SK-N-SH (cell line): ENCODE data around the gene SNAI3.

ENCODE experiments used
- CHD2 ChIP-seq: fragments of 150-350 bp; IDR thresholded peaks from 2 replicates; pipeline ENCODE4 v1.6.1; 2018; ENCODE audit warnings: low read length; ENCODE audit not compliant: partially characterized antibody
- EP300 ChIP-seq, 2 experiments: IDR thresholded peaks; 2 replicates each; pipeline versions ENCODE4 v1.4.0 to v1.6.1; 2012; ENCODE audit warnings: borderline replicate concordance in 1 of 2, low read depth in 1 of 2, low read length in 1 of 2
- EZH2phosphoT487 ChIP-seq: fragments of 200-600 bp; sonication (generic); IDR thresholded peaks from 2 replicates; pipeline ENCODE4 v1.6.1; 2017; ENCODE audit warnings: low read depth, mixed run types, mild to moderate bottlenecking, antibody characterized with exemption, moderate library complexity, borderline replicate concordance
- FOXM1 ChIP-seq: IDR thresholded peaks from 2 replicates; pipeline ENCODE4 v1.4.0; 2012; ENCODE audit warnings: low read depth, mild to moderate bottlenecking
- MXI1 ChIP-seq: IDR thresholded peaks from 2 replicates; pipeline ENCODE4 v1.6.1; 2012; ENCODE audit warnings: mild to moderate bottlenecking, low read depth, low read length, improper control_type of control experiment
- RAD21 ChIP-seq: IDR thresholded peaks from 2 replicates; pipeline ENCODE4 v1.6.1; 2012; ENCODE audit warnings: mild to moderate bottlenecking, low read length
- RCOR1 ChIP-seq: fragments of 150-350 bp; IDR thresholded peaks from 2 replicates; pipeline ENCODE4 v1.6.1; 2017; ENCODE audit warnings: antibody characterized with exemption, low read length
- SIN3A ChIP-seq: IDR thresholded peaks from 2 replicates; pipeline ENCODE4 v1.6.1; 2012; ENCODE audit warnings: low read depth, mild to moderate bottlenecking, low read length, moderate library complexity, borderline replicate concordance
- TF ChIP-seq, protein P1 (sequence below): fragments of 200-600 bp; sonication (generic); IDR thresholded peaks from 2 replicates; pipeline ENCODE4 v1.6.1; 2017; ENCODE audit warnings: antibody characterized with exemption, mild to moderate bottlenecking, moderate library complexity
- TF ChIP-seq, protein P2 (sequence below): IDR thresholded peaks from 2 replicates; pipeline ENCODE4 v1.4.0; 2012; ENCODE audit warnings: low read depth, borderline replicate concordance
- TF ChIP-seq, protein P3 (sequence below): IDR thresholded peaks from 2 replicates; pipeline ENCODE4 v1.6.1; 2012; ENCODE audit warnings: mild to moderate bottlenecking, low read depth, low read length, moderate library complexity

DNA sequence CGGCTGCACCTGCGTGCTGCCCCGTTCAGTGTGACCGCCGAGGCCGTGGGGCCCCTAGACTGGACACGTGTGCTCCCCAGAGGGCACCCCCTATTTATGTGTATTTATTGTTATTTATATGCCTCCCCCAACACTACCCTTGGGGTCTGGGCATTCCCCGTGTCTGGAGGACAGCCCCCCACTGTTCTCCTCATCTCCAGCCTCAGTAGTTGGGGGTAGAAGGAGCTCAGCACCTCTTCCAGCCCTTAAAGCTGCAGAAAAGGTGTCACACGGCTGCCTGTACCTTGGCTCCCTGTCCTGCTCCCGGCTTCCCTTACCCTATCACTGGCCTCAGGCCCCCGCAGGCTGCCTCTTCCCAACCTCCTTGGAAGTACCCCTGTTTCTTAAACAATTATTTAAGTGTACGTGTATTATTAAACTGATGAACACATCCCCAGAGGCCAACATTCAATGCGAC, 46.2 kb downstream of the SNAI3 start:
- TF ChIP-seq RCOR1, result no peak
- no peak for TF ChIP-seq RAD21
- TF ChIP-seq, protein P1, sequence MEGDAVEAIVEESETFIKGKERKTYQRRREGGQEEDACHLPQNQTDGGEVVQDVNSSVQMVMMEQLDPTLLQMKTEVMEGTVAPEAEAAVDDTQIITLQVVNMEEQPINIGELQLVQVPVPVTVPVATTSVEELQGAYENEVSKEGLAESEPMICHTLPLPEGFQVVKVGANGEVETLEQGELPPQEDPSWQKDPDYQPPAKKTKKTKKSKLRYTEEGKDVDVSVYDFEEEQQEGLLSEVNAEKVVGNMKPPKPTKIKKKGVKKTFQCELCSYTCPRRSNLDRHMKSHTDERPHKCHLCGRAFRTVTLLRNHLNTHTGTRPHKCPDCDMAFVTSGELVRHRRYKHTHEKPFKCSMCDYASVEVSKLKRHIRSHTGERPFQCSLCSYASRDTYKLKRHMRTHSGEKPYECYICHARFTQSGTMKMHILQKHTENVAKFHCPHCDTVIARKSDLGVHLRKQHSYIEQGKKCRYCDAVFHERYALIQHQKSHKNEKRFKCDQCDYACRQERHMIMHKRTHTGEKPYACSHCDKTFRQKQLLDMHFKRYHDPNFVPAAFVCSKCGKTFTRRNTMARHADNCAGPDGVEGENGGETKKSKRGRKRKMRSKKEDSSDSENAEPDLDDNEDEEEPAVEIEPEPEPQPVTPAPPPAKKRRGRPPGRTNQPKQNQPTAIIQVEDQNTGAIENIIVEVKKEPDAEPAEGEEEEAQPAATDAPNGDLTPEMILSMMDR, result no peak
- TF ChIP-seq, protein P2, sequence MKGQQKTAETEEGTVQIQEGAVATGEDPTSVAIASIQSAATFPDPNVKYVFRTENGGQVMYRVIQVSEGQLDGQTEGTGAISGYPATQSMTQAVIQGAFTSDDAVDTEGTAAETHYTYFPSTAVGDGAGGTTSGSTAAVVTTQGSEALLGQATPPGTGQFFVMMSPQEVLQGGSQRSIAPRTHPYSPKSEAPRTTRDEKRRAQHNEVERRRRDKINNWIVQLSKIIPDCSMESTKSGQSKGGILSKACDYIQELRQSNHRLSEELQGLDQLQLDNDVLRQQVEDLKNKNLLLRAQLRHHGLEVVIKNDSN, result no peak
- TF ChIP-seq EP300 (IDR thresholded peaks at IDR 0.05; ENCODE audit: borderline replicate concordance in 1 of 2, low read depth in 1 of 2, low read length in 1 of 2), result no peak
- no peak for TF ChIP-seq FOXM1
- TF ChIP-seq EZH2phosphoT487, result no peak
- TF ChIP-seq, protein P3, sequence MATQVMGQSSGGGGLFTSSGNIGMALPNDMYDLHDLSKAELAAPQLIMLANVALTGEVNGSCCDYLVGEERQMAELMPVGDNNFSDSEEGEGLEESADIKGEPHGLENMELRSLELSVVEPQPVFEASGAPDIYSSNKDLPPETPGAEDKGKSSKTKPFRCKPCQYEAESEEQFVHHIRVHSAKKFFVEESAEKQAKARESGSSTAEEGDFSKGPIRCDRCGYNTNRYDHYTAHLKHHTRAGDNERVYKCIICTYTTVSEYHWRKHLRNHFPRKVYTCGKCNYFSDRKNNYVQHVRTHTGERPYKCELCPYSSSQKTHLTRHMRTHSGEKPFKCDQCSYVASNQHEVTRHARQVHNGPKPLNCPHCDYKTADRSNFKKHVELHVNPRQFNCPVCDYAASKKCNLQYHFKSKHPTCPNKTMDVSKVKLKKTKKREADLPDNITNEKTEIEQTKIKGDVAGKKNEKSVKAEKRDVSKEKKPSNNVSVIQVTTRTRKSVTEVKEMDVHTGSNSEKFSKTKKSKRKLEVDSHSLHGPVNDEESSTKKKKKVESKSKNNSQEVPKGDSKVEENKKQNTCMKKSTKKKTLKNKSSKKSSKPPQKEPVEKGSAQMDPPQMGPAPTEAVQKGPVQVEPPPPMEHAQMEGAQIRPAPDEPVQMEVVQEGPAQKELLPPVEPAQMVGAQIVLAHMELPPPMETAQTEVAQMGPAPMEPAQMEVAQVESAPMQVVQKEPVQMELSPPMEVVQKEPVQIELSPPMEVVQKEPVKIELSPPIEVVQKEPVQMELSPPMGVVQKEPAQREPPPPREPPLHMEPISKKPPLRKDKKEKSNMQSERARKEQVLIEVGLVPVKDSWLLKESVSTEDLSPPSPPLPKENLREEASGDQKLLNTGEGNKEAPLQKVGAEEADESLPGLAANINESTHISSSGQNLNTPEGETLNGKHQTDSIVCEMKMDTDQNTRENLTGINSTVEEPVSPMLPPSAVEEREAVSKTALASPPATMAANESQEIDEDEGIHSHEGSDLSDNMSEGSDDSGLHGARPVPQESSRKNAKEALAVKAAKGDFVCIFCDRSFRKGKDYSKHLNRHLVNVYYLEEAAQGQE, result no peak
- no peak for TF ChIP-seq MXI1
- no peak for TF ChIP-seq SIN3A
- no peak for TF ChIP-seq CHD2
